ENCODE measurements around the gene MDC1. TPM values are rescaled to one million over a fixed set of nuclear protein-coding genes. Genes with fewer than 3 reads are reported as not detected.
A peak's percentile ranks its signal among the peaks of the same experiment; 100 is the strongest.
"Not testable (repeated sequence)": the region's sequence is repeated elsewhere in the genome, so short reads cannot be mapped to it uniquely, and the experiment has no call there.

The MDC1 gene
- total RNA-seq, 1 donor = 6.4 TPM

- peaks cover 45% of the 10 kb centered on the region for H3K4me1 ChIP-seq (ENCODE audit: insufficient read depth, low read length)
Observed at GRCh38 chr6:30684386-30685156, 32.5 kb downstream of the MDC1 start.

GRCh38 chr6:30683980-30684338, 33.1 kb downstream of the MDC1 start:
- H3K9me3 ChIP-seq (ENCODE audit: low read depth, low read length) = no peaks in the 10 kb centered on the region
- peak overlapping the region; percentile 94 for H3K4me3 ChIP-seq (ENCODE audit: low read length)
- H3K4me1 ChIP-seq (ENCODE audit: insufficient read depth, low read length) = peaks cover 44% of the 10 kb centered on the region
- no peaks in the 10 kb centered on the region for H3K27me3 ChIP-seq (ENCODE audit: insufficient read depth, low read length)

More at GRCh38 chr6:30684386-30685156, 32.5 kb downstream of the MDC1 start:
- H3K9me3 ChIP-seq (ENCODE audit: low read depth, low read length) = no peaks in the 10 kb centered on the region
- peak overlapping the region; percentile 94 for H3K4me3 ChIP-seq (ENCODE audit: low read length)
- H3K27me3 ChIP-seq (ENCODE audit: insufficient read depth, low read length) = no peaks in the 10 kb centered on the region

GRCh38 chr6:30683183-30683979, 33.7 kb downstream of the MDC1 start:
- no peaks in the 10 kb centered on the region for H3K27me3 ChIP-seq (ENCODE audit: insufficient read depth, low read length)
- no peaks in the 10 kb centered on the region for H3K9me3 ChIP-seq (ENCODE audit: low read depth, low read length)
- peaks cover 44% of the 10 kb centered on the region for H3K4me1 ChIP-seq (ENCODE audit: insufficient read depth, low read length)
- H3K4me3 ChIP-seq (ENCODE audit: low read length) = peak overlapping the region; percentile 94

- no peaks in the 10 kb centered on the region for H3K27me3 ChIP-seq (ENCODE audit: insufficient read depth, low read length)
- peak overlapping the region; percentile 94 for H3K4me3 ChIP-seq (ENCODE audit: low read length)
- H3K9me3 ChIP-seq (ENCODE audit: low read depth, low read length) = no peaks in the 10 kb centered on the region
- peaks cover 42% of the 10 kb centered on the region for H3K4me1 ChIP-seq (ENCODE audit: insufficient read depth, low read length)
Observed at GRCh38 chr6:30682143-30683117, 34.7 kb downstream of the MDC1 start.

- Histone ChIP-seq H3K27me3 (ENCODE audit: insufficient read depth, low read length) (no peaks in the 10 kb centered on the region), H3K4me1 (ENCODE audit: insufficient read depth, low read length) (peaks cover 48% of the 10 kb centered on the region), H3K4me3 (ENCODE audit: low read length) (peak overlapping the region; percentile 94), H3K9me3 (ENCODE audit: low read depth, low read length) (no peaks in the 10 kb centered on the region)
Observed at GRCh38 chr6:30681766-30682142, 35.3 kb downstream of the MDC1 start.

GRCh38 chr6:30679765-30680535, 37.1 kb downstream of the MDC1 start:
- H3K27me3 ChIP-seq (ENCODE audit: insufficient read depth, low read length) = no peaks in the 10 kb centered on the region
- H3K4me3 ChIP-seq (ENCODE audit: low read length) = peak overlapping the region; percentile 94
- no peaks in the 10 kb centered on the region for H3K9me3 ChIP-seq (ENCODE audit: low read depth, low read length)
- peaks cover 49% of the 10 kb centered on the region for H3K4me1 ChIP-seq (ENCODE audit: insufficient read depth, low read length)

GRCh38 chr6:30678964-30679726, 37.9 kb downstream of the MDC1 start:
- no peaks in the 10 kb centered on the region for H3K27me3 ChIP-seq (ENCODE audit: insufficient read depth, low read length)
- peaks cover 49% of the 10 kb centered on the region for H3K4me1 ChIP-seq (ENCODE audit: insufficient read depth, low read length)
- peak overlapping the region; percentile 94 for H3K4me3 ChIP-seq (ENCODE audit: low read length)
- H3K9me3 ChIP-seq (ENCODE audit: low read depth, low read length) = no peaks in the 10 kb centered on the region

GRCh38 chr6:30676660-30677285, 40.3 kb downstream of the MDC1 start:
- Histone ChIP-seq H3K4me1 (ENCODE audit: insufficient read depth, low read length) (peaks cover 65% of the 10 kb centered on the region), H3K9me3 (ENCODE audit: low read depth, low read length) (no peaks in the 10 kb centered on the region), H3K27me3 (ENCODE audit: insufficient read depth, low read length) (no peaks in the 10 kb centered on the region), H3K4me3 (ENCODE audit: low read length) (no peak overlapping the region)

- Histone ChIP-seq H3K27me3 (ENCODE audit: insufficient read depth, low read length) (no peaks in the 10 kb centered on the region), H3K4me1 (ENCODE audit: insufficient read depth, low read length) (peaks cover 39% of the 10 kb centered on the region), H3K9me3 (ENCODE audit: low read depth, low read length) (no peaks in the 10 kb centered on the region), H3K4me3 (ENCODE audit: low read length) (peak within 1 kb of the TSS; percentile 80)
Observed at GRCh38 chr6:30672445-30673253, 44.4 kb downstream of the MDC1 start, which contains the start of gene DHX16. DHX16 (minus strand) TSS chr6:30673006; CDS start chr6:30672841, 165 bp downstream.

- Histone ChIP-seq H3K4me1 (ENCODE audit: insufficient read depth, low read length) (peaks cover 30% of the 10 kb centered on the region), H3K27me3 (ENCODE audit: insufficient read depth, low read length) (no peaks in the 10 kb centered on the region), H3K4me3 (ENCODE audit: low read length) (no peak overlapping the region), H3K9me3 (ENCODE audit: low read depth, low read length) (no peaks in the 10 kb centered on the region)
Observed at GRCh38 chr6:30670760-30671527, 46.1 kb downstream of the MDC1 start.

GRCh38 chr6:30666300-30666699, 50.8 kb downstream of the MDC1 start:
- not testable (repeated sequence) for H3K4me1 ChIP-seq (ENCODE audit: insufficient read depth, low read length); H3K27me3 ChIP-seq (ENCODE audit: insufficient read depth, low read length); H3K4me3 ChIP-seq (ENCODE audit: low read length); H3K9me3 ChIP-seq (ENCODE audit: low read depth, low read length)

Measured in mononuclear cell (primary cell).